GM03348 (cell line): ENCODE results near the gene ABCA10.
"Not testable (repeated sequence)": the region's sequence is repeated elsewhere in the genome, so short reads cannot be mapped to it uniquely, and the experiment has no call there.

Source experiments
- DNase-seq: peaks from one replicate; pipeline ENCODE4 v3.0.0; 2012; ENCODE audit warnings: low spot score

ABCA10 gene

GRCh38 chr17:69230939-69231338, 2.3 kb upstream of the ABCA10 start:
- no peak for DNase-seq

GRCh38 chr17:69228018-69228417, 606 bp downstream of the ABCA10 start:
- no peak for DNase-seq

- DNase-seq = no peak
These were observed 1.1 kb downstream of the ABCA10 start for GRCh38 chr17:69227541-69227940.

- DNase-seq = peak; percentile 8
These were observed 4.8 kb downstream of the ABCA10 start for GRCh38 chr17:69223809-69224208.

- no peak for DNase-seq
These were observed 5.8 kb downstream of the ABCA10 start for GRCh38 chr17:69222707-69223258.

GRCh38 chr17:69220098-69220497, 8.5 kb downstream of the ABCA10 start:
- DNase-seq = no peak

DNA sequence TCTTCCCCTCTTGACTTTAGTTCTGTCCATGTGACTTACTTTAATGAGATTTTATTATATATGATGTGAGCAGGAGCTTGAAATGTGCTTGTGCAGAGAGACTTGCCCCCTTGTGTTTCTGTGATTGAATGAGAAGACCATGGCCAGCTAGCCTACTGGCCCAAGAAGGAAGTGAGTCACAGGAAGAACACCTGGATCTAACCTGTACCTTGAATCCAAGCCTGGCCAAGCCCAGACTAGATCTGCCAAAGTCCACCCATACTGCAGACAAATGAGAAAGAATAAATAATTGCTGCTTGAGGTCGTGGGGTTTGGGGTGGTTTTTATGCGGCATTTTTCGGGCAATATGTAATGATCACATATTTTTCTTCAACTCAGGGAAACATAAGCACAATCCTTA, 9.6 kb downstream of the ABCA10 start:
- no peak for DNase-seq

- no peak for DNase-seq
These were observed 15.4 kb downstream of the ABCA10 start for GRCh38 chr17:69213059-69213813.

- no peak for DNase-seq
These were observed 20.0 kb downstream of the ABCA10 start for GRCh38 chr17:69208640-69209039.

DNA sequence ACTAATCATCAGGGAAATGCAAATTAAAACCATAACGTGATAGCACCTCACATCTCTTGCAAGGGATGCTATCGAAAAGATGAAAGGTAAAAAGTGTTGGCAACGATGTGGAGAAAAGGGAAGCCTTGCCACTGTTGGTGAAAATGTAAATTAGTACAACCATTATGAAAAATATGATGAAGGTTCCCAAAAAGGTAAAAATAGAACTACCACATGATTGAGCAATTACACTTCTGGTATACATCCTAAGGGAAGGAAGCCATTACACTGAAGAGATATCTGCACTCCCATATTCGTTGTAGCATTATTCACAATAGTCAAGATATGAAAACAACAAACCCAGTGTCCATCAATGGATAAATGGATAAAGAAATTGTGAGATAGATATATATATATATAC, 21.5 kb downstream of the ABCA10 start:
- DNase-seq = no peak

DNA sequence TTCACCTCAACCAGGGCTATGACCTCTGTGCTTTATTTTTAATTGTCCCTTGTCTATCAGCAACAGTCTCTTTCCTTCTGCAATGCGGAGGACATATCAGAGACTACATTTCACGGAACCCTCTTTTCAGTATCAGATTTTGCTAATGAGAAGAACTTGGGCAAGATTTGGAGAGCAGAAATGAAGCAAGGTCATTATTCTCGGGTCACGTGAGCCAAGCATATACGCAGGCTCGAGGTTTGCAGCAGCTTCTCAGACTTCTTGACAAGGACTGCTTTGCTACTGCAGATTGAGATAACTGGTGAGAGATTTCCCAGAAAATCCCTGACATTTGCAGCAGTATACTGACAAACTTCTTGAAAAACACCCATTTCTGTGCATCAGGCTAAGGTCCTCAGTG, 30.4 kb downstream of the ABCA10 start:
- DNase-seq = no peak

GRCh38 chr17:69196105-69196653, 32.4 kb downstream of the ABCA10 start:
- DNase-seq = not testable (repeated sequence)

DNA sequence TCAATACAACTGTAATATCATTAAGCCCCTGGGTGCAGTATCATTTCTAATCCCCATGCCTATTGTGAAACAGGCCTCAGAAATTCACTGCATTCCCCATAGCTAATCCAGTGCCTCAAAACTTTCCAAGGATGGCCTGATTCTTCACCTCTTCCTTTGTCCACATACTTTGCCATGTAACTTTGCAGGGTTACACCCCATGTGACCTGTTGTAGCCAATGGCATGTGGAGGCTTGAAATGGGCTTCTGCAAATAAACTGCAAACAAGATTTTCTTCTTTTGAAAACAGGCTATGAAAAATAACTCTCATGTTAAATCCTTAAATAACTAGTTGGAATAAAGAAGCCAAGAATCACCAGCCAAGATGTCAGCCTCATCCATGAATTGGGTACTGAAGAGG, 35.9 kb downstream of the ABCA10 start:
- DNase-seq = no peak

DNA sequence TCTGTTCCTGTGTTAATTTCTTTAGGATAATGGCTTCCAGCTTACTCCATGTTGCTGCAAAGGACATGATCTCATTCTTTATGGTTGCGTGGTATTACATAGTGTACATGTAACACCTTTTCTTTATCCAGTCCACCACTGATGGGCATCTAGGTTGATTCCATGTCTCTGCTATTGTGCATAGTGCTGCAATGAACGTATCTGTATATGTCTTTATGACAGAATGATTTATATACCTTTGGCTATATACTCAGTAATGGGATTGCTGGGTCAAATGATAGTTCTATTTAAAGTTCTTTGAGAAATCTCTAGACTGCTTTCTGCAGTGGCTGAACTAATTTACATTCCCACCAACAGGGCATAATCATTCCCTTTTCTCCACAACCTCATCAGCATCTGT, 39.8 kb downstream of the ABCA10 start:
- no peak for DNase-seq

GRCh38 chr17:69188064-69188463, 40.6 kb downstream of the ABCA10 start:
- no peak for DNase-seq

DNA sequence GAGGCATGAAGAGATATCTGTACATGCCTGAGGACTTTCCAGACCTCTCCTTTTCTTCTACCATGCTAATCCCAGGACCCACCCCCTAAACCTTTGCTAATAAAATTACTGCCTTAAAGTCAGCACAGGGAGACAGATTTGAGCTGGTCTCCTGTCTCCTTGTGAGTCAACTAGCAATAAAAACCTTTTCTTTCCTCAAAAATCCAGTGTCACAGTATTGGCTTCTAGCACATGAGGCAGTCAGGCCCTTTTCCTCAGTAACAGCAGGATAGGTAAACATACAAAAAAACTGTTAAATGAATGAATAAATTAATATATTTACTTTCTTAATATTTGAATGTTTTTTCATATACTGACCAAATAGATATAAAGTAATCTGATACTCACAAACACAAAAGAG, 41.3 kb downstream of the ABCA10 start:
- no peak for DNase-seq

DNA sequence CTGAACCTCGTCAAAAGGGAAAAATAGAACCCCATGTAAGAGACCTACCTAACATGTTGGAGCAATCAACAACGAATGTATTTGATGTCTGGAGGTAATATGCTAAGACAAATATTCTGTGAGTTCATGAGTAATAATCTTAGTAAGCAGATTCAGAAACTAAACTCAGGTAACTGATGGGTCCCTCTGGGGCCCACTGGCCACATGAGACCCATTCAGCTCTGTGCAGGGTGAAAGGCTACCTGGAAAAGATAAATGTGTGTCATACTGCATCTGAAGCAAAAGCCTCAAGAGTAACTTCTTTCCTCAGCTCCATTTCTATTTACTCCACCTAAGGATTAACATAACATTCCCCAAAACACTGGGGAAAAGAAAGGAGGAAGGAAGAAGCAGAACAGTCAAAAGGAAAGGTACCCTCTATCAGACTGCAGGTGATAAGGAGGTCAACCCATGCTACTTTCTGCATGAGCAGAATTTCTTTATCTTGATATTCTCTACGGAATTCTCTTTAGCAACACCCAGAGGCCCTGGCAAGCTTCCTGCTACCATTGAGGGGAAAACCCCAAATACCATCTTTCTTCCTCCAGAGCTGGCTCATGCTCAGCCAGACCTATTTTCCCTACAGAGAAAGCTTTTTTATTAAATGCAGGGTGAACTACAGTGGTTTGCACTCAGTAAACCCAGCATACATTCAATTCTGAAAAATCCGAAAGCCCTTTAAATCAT, 49.2 kb downstream of the ABCA10 start:
- DNase-seq = peak; percentile 60

DNA sequence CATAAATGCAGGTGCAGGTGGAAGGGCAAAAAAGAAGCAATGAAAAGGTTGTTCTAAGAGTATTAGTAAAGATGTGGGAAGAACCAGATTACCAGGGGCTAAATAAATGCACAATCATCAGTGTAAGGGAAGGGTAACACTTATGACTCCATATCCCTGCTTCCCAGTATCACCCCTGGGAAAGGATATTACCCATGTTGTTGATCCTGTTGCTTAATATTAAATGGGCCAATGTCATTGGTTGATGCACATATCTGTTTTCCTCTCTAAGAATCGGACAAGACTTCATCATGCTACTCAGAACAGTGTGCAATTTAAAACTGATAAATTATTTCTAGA, 52.2 kb downstream of the ABCA10 start:
- DNase-seq = no peak

- DNase-seq = peak; percentile 36
These were observed 52.8 kb downstream of the ABCA10 start for GRCh38 chr17:69175625-69176456.

GRCh38 chr17:69175262-69175624, 53.4 kb downstream of the ABCA10 start:
- DNase-seq = no peak

GRCh38 chr17:69173118-69173517, 55.5 kb downstream of the ABCA10 start:
- DNase-seq = no peak

DNA sequence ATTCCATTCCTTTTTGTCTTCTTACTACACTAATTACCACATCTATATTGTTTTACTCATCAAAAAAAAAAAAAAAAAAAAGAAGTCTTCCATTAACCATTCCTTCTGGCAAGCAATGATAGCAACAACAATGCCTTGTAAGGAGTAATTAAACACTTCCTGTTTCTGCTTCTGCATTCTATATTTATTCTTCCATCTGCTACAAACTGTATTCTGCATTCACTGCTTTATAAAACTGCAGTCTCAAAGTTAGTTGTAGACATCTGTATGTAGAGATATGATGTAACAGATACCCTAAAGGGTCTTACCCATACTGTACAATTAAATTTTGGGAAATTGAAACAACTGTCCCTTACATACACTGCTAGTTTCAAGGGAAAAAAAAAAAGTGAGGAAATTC, 58.2 kb downstream of the ABCA10 start:
- DNase-seq = no peak
